AG20443 (cell line): ENCODE measurements around the gene KCTD5.
"Not testable (repeated sequence)": the region's sequence is repeated elsewhere in the genome, so short reads cannot be mapped to it uniquely, and the experiment has no call there.

Source experiments
- DNase-seq: peaks from one replicate; pipeline ENCODE4 v3.0.0; 2012; ENCODE audit warnings: low spot score, mixed read lengths

Gene KCTD5

DNA sequence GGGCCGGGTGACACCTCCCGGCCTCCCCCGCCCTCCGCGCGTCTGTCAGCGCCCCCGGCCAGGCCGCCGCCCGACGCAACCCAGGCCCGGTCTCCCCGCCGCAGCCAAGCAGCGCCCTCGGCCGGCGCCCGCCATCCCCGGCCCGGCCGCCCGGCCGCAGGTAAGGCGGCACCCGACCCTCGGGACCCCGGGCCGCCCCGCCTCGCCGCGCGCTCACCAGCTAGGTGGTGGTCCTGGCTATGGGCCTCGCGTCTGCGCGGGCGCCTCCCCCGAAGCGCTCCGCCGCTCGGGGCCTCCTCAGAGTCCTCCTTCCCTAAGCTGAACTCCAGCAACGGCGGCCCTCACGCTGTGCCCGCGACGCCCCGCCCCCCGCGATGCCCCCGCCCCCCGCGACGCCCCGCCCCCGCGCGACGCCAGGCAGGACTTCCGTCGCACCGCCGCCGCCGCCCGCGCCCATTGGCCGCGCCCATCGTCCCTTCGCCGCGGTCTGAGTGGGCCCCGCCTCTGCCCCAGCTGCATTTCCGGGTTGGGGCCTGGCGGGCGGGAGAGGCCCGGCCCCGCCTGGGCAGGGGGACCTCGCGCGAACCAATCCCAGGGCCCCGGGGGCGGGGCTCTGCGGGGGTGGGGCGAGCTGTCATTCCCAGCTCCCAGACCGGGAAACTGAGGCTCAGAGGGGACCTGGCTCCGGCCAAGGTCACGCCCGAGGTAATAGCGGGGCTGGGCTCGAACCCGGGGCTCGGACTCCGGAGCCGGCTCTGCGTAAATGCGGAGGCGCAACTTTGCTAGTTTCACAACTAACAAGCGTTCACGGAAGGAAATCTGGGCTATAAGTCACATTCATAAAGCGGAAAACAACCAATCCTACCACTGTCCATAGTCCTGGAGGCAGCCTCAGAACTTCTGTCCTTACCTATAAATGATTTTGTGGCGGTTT, 9.0 kb upstream of the KCTD5 start:
- DNase-seq = peak; percentile 98

GRCh38 chr16:2675021-2675420, 7.3 kb upstream of the KCTD5 start:
- no peak for DNase-seq

DNA sequence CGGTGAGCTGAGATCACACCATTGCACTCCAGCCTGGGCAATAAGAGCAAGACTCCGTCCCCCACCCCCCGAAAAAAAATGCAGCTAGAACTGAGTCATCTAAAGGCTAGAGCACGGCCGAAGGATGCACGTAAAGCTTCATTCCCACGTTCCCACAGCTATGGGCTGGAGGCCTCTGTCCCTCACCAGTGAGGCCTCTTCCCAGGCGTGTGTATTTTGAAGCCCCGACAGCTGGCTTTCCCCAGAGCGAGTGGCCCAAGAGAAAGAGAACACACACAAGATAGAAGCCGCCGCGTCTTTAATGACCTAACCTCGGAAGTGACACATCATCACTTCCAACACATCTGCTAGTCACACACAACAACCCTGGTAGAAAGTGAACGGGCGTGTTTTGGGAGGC, 6.6 kb upstream of the KCTD5 start:
- DNase-seq = no peak

GRCh38 chr16:2676937-2677336, 5.4 kb upstream of the KCTD5 start:
- DNase-seq = not testable (repeated sequence)

- not testable (repeated sequence) for DNase-seq
Observed at GRCh38 chr16:2678206-2678965, 3.9 kb upstream of the KCTD5 start.

DNA sequence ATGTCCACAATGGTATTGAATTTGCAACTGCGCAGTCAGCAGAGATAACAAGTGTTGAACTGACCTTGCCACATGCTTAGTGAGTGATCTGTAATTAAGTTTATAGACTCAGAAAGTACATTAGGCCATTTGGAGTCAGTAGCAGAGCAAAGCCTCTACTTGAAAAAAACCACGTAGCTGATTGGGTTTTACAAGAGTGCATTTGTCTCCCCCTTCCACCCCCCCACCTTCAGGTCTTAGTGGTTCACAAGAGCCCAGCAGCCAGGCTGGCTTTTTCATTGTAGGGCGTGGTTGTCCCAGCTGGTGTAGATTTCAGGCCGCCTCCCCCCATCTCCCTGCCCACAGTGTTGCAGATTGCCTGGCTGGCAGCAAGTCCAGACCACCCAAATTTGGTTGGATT, 2.4 kb upstream of the KCTD5 start:
- not testable (repeated sequence) for DNase-seq

DNA sequence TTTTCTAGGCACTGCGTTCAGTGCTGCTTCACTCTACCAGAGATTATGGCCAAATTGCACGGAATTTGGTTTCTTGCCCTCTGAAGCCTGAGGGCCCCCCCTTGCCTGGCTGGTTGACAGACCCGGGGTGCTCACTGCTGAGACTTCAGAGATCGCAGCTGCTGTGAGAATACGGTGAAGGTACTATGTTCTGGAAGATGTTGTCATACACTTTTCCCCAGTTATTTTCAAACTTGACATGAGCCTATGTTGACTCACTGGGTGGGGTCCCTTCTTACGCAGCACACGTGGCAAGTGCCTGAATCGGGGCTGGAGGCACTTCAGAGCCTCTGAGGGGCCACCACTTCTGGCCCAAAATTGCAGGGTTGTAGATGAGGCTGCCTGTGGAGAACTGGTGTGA, 2.0 kb upstream of the KCTD5 start:
- not testable (repeated sequence) for DNase-seq

- not testable (repeated sequence) for DNase-seq
Observed at GRCh38 chr16:2683041-2683440, 718 bp downstream of the KCTD5 start.

- DNase-seq = not testable (repeated sequence)
Observed at GRCh38 chr16:2686075-2686474, 3.8 kb downstream of the KCTD5 start.

GRCh38 chr16:2686912-2687507, 4.7 kb downstream of the KCTD5 start:
- peak; percentile 4 for DNase-seq

DNA sequence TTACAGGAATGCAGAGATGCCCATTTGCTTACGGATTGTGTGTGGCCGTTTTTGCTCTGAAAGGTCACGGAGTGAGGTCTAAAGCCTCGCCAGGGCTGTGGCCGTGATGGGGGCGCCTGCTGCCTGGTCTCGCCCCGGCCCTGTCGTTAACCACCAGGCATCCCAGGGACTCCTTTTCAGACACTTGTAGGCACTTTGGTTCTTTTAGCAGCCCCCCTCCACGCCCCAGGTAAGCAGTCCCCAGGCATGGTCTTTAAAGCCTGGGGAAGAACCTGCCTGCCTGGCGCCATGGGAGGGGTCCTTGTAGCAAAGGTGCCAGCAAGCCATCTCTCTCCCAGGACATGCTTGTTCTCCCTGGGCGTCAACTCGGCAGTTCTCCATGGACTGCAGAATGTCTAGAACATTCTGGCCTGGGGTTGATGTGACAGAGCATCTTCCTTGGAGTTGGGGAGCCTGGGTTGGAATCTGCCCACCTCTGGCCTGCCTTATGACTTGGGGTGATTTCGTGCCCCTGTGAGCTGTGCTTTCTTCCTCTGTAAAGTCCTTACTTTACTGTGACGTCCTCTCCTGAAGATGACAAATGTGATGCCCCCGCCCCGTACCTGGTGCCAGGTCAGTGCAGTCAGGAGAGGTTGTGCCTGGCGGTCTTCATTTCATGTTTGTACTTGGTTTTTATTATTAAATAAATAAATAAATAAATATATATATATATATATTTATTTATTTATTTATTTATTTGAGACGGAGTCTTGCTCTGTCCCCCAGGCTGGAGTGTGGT, 5.4 kb downstream of the KCTD5 start:
- DNase-seq = peak; percentile 6

DNA sequence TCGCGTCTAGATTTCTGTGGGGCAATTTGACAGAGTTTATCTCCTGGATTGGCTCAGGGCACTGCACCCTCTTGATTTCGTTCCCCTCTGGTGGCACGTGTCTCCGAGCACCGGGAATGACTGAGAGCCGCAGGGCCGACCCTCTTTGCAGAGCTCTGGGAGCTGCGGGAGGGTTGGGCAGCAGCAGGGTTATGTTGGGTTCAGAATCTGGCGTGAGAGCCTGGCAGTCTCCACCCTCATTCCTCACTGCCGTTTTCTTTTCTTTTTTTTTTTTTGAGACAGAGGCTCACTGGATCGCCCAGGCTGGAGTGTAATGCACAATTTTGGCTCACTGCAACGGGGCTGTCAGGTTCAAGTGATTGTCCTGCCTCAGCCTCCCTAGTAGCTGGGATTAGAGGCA, 7.1 kb downstream of the KCTD5 start:
- not testable (repeated sequence) for DNase-seq

DNA sequence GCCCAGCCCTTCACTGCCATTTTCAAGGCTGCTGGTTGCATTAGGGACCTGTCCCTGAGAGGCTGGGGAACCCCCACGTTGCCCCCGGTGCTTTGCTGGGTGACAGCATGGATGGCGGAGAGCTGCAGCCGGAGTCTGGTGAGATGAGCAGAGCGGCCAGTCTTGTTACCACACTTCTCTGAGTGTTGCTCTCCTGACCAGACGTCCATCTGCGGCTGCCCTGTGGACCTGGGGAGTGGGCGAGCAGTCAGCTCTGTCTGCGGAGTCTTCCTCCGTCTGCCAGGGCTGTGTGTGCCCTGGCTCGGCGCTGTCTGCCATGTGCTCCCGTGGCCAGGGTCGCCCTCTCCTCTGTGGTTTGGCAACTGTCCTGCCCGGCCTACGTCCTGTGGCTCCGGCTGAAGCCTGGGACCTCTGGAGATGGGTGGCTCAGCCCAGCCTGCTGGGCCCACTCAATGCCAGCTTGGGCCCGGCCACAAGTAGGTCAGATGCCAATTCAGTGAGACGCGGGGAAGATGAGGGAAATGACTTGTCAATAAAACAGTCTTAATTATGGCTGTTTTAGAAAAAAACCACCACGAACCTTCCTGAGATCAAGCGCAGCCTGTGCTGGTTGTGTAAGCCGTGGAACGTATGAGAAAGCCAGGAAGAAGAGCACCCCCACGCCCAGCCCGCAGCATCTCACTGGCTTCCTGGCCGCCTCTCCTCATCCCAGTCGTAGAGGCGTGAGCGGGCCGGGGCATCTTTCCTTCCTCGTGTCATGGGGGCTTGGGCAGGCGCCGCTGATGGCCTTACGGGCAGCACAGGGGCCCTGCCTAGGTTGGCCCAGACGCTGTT, 7.9 kb downstream of the KCTD5 start:
- no peak for DNase-seq

GRCh38 chr16:2690852-2691251, 8.5 kb downstream of the KCTD5 start:
- DNase-seq = no peak

- no peak for DNase-seq
Observed at GRCh38 chr16:2691491-2692248, 9.3 kb downstream of the KCTD5 start.

DNA sequence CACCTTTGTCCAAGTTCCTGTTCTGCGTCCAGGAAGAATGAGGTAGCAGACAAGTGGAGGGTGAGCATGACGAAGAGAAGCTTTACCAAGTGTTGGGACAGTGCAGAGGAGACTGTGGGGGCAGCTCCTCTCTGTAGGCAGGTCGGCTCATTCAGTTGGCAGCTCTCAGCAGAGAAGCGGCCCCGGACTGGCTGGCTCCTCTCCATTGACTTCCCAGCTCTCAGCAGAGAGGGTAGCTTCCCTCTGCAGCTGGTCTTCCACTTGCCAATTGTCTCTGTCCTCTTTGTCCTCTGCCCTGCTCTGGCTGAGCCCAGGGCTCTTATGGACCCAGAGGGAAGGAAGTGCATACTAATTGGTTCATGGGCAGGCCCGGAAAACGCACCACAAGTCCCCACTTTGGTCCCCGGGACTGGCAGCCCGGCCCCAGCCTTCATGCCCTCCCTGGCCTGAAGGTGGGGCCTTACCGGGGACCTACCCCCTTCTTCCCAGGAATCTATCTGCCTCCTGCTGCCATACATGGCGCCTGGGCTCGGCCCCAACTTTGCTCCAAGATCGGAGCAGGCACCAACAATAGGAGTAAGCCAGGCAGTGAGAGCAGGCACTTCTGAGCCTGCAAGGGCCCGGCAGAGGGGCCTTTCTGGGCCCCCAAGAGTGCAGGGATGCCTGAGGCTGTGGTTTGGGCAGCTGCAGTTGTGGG, 10.1 kb downstream of the KCTD5 start:
- no peak for DNase-seq

DNA sequence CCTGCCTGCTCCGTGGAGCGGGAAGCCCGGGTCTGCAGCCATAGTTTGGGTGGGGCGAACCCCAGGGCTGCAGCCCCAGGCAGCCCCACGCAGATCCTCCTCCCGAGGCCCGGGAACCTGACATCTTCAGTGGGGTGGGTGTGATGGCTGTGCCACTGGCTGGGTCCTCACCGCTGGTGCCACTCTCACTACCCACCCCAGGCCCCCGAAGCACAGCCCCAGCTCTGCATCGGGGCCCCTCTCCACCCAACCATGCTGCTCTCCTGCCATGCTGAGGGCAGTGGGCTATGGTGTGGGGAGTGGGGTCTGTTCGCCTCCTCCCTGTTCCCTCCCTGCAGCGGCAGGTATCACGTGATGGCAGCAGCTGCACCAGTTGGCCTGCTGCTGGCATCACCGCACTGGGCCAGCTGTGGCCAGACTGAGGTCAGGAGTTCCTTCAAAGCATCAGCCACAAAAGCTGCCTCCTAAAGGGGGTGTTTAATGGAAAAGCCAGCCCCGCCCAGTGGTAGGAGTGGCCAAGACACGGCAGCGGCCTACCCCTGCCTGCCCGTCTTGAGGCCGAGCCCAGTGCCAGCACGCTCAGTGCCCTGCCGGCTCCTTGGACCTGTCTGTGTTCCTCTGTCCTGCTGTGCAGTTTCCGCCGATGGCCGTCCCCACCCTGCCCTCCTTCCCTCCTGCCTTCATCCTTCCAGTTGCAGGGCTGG, 10.8 kb downstream of the KCTD5 start:
- no peak for DNase-seq

- DNase-seq = not testable (repeated sequence)
Observed at GRCh38 chr16:2696601-2697250, 14.4 kb downstream of the KCTD5 start.
